K562 (cell line): Measurements from ENCODE around the gene BNC2. TPM values are rescaled to one million over a fixed set of nuclear protein-coding genes. Genes with fewer than 3 reads are reported as not detected.

Experiments used
- ATAC-seq: fragments of 200-7000 bp; cut with Tn5 transposase; 3 replicates; pipeline ENCODE4 v1.9.1; 2020; ENCODE audit warnings: moderate library complexity
- BruUV-seq: library from RNA; stranded (reverse); fragments of 400-500 nt; replicated peaks from 2 replicates; lab custom pipeline; 2021; lab: Mats Ljungman, UMichigan
- CTCF ChIA-PET: fragments of 300-600 bp; formaldehyde crosslinking; extraction: SDS; loops from one replicate; lab custom pipeline; 2021; ENCODE audit warnings: low intra/inter-chr PET ratio; lab: Yijun Ruan, JAX
- POLR2A ChIA-PET: fragments of 300-600, 350-650 bp; sonication (Branson Sonifier 250); formaldehyde crosslinking; extraction: SDS; loops from one replicate; lab custom pipeline; 2021; ENCODE audit warnings: antibody characterized with exemption, inconsistent platforms; lab: Yijun Ruan, JAX
- DNase-seq, 4 experiments: peaks; one replicate each; pipeline versions ENCODE4 v3.0.0 to v3.0.0-alpha.2; 2011 to 2018; ENCODE audit warnings: low spot score in 3 of 4, mixed read lengths in 3 of 4; ENCODE audit errors: extremely low read depth in 1 of 4
- FAIRE-seq: peaks from 2 replicates; lab custom pipeline; 2011; peaks lifted over from hg19 to GRCh38; lab: Jason Lieb, UNC
- H2AFZ ChIP-seq: 2 replicates; pipeline ENCODE4 v1.6.0; 2011; ENCODE audit warnings: low read depth, low read length, control low read depth, inconsistent platforms
- H3K27ac ChIP-seq: fragments of 200-600 bp; 3 replicates; pipeline ENCODE4 v1.8.0; 2011; ENCODE audit warnings: low read depth, mild to moderate bottlenecking, control low read depth, inconsistent platforms, low read length, moderate library complexity, mixed read lengths; ENCODE audit errors: extremely low read depth
- H3K27me3 ChIP-seq, 2 experiments: fragments of 300-600 bp in 1 of 2; 2 replicates in 1 of 2; 3 replicates in 1 of 2; pipeline versions ENCODE4 v1.6.0 to v1.8.0; 2011; ENCODE audit warnings: inconsistent platforms in 2 of 2, low read length in 2 of 2, mild to moderate bottlenecking in 1 of 2, mixed read lengths in 1 of 2, moderate library complexity in 1 of 2; ENCODE audit not compliant: control insufficient read depth in 2 of 2, insufficient read depth in 2 of 2
- H3K36me3 ChIP-seq: fragments of 300-600 bp; 3 replicates; pipeline ENCODE4 v1.8.0; 2011; ENCODE audit warnings: mild to moderate bottlenecking, low read length, inconsistent platforms; ENCODE audit not compliant: control insufficient read depth, insufficient read depth
- H3K4me1 ChIP-seq, 2 experiments: fragments of 200-600 bp in 1 of 2; replicated peaks in 1 of 2; 2 replicates in 1 of 2; 3 replicates in 1 of 2; pipeline versions ENCODE4 v1.5.1 to v1.8.0; 2011; ENCODE audit warnings: inconsistent platforms in 2 of 2, low read length in 2 of 2, mild to moderate bottlenecking in 1 of 2, mixed read lengths in 1 of 2, moderate library complexity in 1 of 2; ENCODE audit not compliant: control insufficient read depth in 2 of 2, insufficient read depth in 2 of 2
- H3K4me2 ChIP-seq: 2 replicates; pipeline ENCODE4 v1.6.1; 2011; ENCODE audit warnings: low read length, control low read depth, inconsistent platforms, mixed read lengths; ENCODE audit not compliant: insufficient read depth
- H3K4me3 ChIP-seq: fragments of 200-600 bp; sonication (generic), shearing (Covaris generic); 2 replicates; pipeline ENCODE4 v1.5.1; 2016; ENCODE audit warnings: control low read depth, inconsistent platforms
- H3K79me2 ChIP-seq: fragments of 200-600 bp; 3 replicates; pipeline ENCODE4 v1.8.0; 2011; ENCODE audit warnings: low read length, inconsistent platforms; ENCODE audit not compliant: control insufficient read depth, insufficient read depth
- H3K9ac ChIP-seq, 2 experiments: 2 replicates each; pipeline versions ENCODE4 v1.6.0 to v1.6.1; 2011; ENCODE audit warnings: low read depth in 2 of 2, low read length in 2 of 2, control low read depth in 1 of 2, inconsistent platforms in 1 of 2, mild to moderate bottlenecking in 1 of 2, mixed read lengths in 1 of 2; ENCODE audit not compliant: insufficient read depth in 1 of 2
- H3K9me1 ChIP-seq: one replicate; pipeline ENCODE4 v1.6.0; 2011; ENCODE audit warnings: inconsistent platforms, mild to moderate bottlenecking, low read length, moderate library complexity; ENCODE audit not compliant: control insufficient read depth, insufficient read depth
- H3K9me3 ChIP-seq: replicated peaks from 2 replicates; pipeline ENCODE4 v1.5.1; 2011; ENCODE audit warnings: low read depth, low read length, inconsistent platforms; ENCODE audit not compliant: control insufficient read depth, insufficient read depth
- H4K20me1 ChIP-seq: replicated peaks from 2 replicates; pipeline ENCODE4 v1.6.1; 2011; ENCODE audit warnings: low read length, inconsistent platforms, mixed read lengths; ENCODE audit not compliant: control insufficient read depth, insufficient read depth
- ARID1B ChIP-seq: fragments of 450-650 bp; IDR thresholded peaks from 2 replicates; pipeline ENCODE4 v1.6.1; 2016; ENCODE audit warnings: antibody characterized with exemption, mild to moderate bottlenecking, inconsistent platforms
- ATF2 ChIP-seq: sonication (generic); formaldehyde crosslinking; IDR thresholded peaks from 2 replicates; pipeline ENCODE4 v1.8.1; 2022; ENCODE audit warnings: missing genetic modification reagents
- FOXK2 ChIP-seq, 2 experiments: fragments of 450-650 bp; IDR thresholded peaks in 1 of 2; conservative IDR thresholded peaks in 1 of 2; 2 replicates each; pipeline ENCODE4 v1.6.1; 2016; ENCODE audit warnings: low read depth in 2 of 2, mild to moderate bottlenecking in 1 of 2
- POLR2H ChIP-seq: IDR thresholded peaks from 2 replicates; pipeline ENCODE4 v1.6.1; 2016; ENCODE audit warnings: missing genetic modification characterization, low read depth, mild to moderate bottlenecking, control low read depth, missing compliant biosample characterization, moderate library complexity
- TAL1 ChIP-seq: fragments of 450-650 bp; IDR thresholded peaks from 2 replicates; pipeline ENCODE4 v1.6.1; 2016; ENCODE audit warnings: mild to moderate bottlenecking
- TCFL5 ChIP-seq: fragments of 250-450 bp; sonication (Bioruptor Pico); conservative IDR thresholded peaks from 2 replicates; pipeline ENCODE4 v1.6.1; 2021; ENCODE audit warnings: mild to moderate bottlenecking, moderate library complexity, matching md5 sums
- ZNF174 ChIP-seq: fragments of 250-450 bp; sonication (Bioruptor Pico); IDR thresholded peaks from 2 replicates; pipeline ENCODE4 v1.4.0; 2020; ENCODE audit warnings: mild to moderate bottlenecking
- ZNF668 ChIP-seq: fragments of 250-450 bp; sonication (Bioruptor Pico); IDR thresholded peaks from 2 replicates; pipeline ENCODE4 v1.8.0; 2022; ENCODE audit warnings: mild to moderate bottlenecking, inconsistent platforms
- ZNF717 ChIP-seq: fragments of 250-450 bp; sonication (Bioruptor Pico); IDR thresholded peaks from 2 replicates; pipeline ENCODE4 v1.5.0; 2021
- ZNF76 ChIP-seq: fragments of 250-450 bp; sonication (Bioruptor Pico); IDR thresholded peaks from 2 replicates; pipeline ENCODE4 v1.4.0; 2020; ENCODE audit warnings: mild to moderate bottlenecking, moderate library complexity, borderline replicate concordance
- WGBS: fragments of 100-300 bp; shearing (Covaris generic); methylation state at CpG from one replicate; pipeline ENCODE4 v1.1.6; 2016; ENCODE audit warnings: low coverage, mixed read lengths; ENCODE audit not compliant: insufficient coverage; ENCODE audit errors: missing lambda C conversion rate; 5-methylcytosine and 5-hydroxymethylcytosine counted together
- in situ Hi-C: fragments of 300-500 bp; cut with MboI; formaldehyde crosslinking; loops from 4 replicates; pipeline ENCODE4 v1.15.0; 2018; ENCODE audit warnings: inconsistent platforms, mixed read lengths
- intact Hi-C: fragments of 100-400 bp; cut with micrococcal nuclease; formaldehyde crosslinking; loops from 2 replicates; pipeline ENCODE4 v1.14.2; 2022
- polyA plus RNA-seq, 8 experiments: library from polyadenylated mRNA; depleted of rRNA in 4 of 8; stranded (reverse) in 5 of 8; unstranded in 3 of 8; fragments of >200 nt; fragmentation: Nextera tagmentation in 2 of 8; fragmentation: Illumina TruSeq in 1 of 8; extraction: Ambion mirVana in 2 of 8; extraction: Trizol in 1 of 8; gene quantifications; 2 replicates each; pipeline versions ENCODE4 v1.2.1 to v1.2.3, GENCODE V29; 2011 to 2014; ENCODE audit warnings: inconsistent platforms in 1 of 8, missing spikeins in 1 of 8
- total RNA-seq, 7 experiments: library from RNA; depleted of rRNA in 6 of 7; stranded (reverse); fragments of >200 nt in 6 of 7; fragmentation: Illumina TruSeq in 2 of 7; extraction: Trizol in 2 of 7; gene quantifications; 2 replicates each; pipeline versions ENCODE4 v1.2.1 to v1.2.3, GENCODE V29; 2011 to 2021; ENCODE audit warnings: low replicate concordance in 1 of 7
- TF ChIP-seq, protein P1 (sequence below), 3 experiments: fragments of 200-800 bp in 1 of 3; sonication (Bioruptor generic) in 1 of 3; sonication (generic) in 1 of 3; formaldehyde crosslinking in 1 of 3; IDR thresholded peaks; 2 replicates each; pipeline versions ENCODE4 v1.6.1 to v1.8.0; 2016 to 2022; ENCODE audit warnings: mild to moderate bottlenecking in 2 of 3, missing compliant biosample characterization in 2 of 3, missing genetic modification characterization in 2 of 3, missing genetic modification reagents in 1 of 3
- TF ChIP-seq, protein P2 (sequence below): fragments of 450-650 bp; formaldehyde crosslinking; IDR thresholded peaks from 2 replicates; pipeline ENCODE4 v1.4.0; 2020; ENCODE audit warnings: mild to moderate bottlenecking, moderate library complexity
- TF ChIP-seq, protein P3 (sequence below): fragments of 250-450 bp; sonication (Bioruptor Pico); IDR thresholded peaks from 2 replicates; pipeline ENCODE4 v1.4.0; 2020; ENCODE audit warnings: mild to moderate bottlenecking, moderate library complexity

BNC2 gene
- total and polyA plus RNA-seq, 9 of the 15 experiments (the other 6 are each of a cell fraction or from before 2014, with no cell fraction given) = not detected

DNA sequence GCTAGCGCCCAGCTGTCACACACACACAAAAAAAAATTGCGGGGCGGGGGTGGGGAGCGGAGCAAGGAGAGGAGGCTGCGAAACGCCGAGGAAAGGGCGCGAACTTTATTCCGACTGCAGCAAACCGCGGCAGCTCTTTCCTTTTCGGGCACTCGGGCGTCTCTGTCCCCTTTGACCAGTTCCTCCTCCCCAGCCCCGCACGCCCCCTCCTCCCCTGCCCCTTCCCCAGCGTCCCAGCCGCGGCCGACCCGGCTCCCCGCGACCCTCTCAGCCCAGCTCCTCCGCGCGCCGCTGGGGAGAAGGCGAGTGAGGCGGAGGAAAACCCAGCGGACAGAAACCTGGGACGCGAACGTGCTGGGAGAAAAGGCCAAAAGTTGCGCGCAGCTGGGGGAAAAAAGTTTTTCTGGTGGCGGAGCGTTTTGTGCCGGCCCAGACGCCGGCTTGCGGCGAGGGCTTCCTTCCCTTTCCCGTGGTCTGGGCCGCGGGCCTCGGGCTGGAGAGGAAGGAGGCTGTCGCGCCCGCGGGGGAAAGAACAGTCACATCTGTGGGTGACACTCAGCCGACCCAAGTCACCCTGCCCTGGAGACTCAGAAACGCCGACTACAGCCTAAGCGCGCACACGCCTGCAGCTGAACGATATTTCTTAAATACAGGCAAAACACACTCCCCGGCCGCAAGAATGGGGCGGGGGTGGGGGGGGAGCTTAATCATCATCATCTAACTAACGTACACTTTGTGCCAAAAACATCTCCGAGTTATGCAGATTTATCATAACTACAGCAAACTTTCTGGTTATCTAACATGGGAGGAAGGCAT is 1.1 kb upstream of the BNC2 start:
- Histone ChIP-seq H3K27ac (no peak overlapping the region), H3K4me1 (no peaks in the 10 kb centered on the region), H3K4me2 (no peak overlapping the region), H3K79me2 (no peaks in the 10 kb centered on the region), H3K27me3 (no peaks in the 10 kb centered on the region), H3K9me1 (no peaks in the 10 kb centered on the region), H3K9me3 (no peaks in the 10 kb centered on the region), H2AFZ (no peak overlapping the region), H3K36me3 (no peaks in the 10 kb centered on the region), H4K20me1 (no peaks in the 10 kb centered on the region), H3K4me3 (no peak overlapping the region), H3K9ac (no peak overlapping the region)
- in situ Hi-C loops (no loop called here), intact Hi-C loops (no loop called here)
- no peak for DNase-seq
- POLR2A ChIA-PET = no interaction called here
- CTCF ChIA-PET = no interaction called here
- BruUV-seq = no TSS peak
- no peak for FAIRE-seq
- WGBS = 25% methylated on average over 10 of the region's 63 CpGs
- no peak for ATAC-seq
- TF ChIP-seq POLR2H = no peak
- no peak for TF ChIP-seq ZNF76 (CRISPR knock-in tag)
- TF ChIP-seq ATF2 = no peak
- no peak for TF ChIP-seq ZNF717 (CRISPR knock-in tag)
- no peak for TF ChIP-seq ZNF668 (CRISPR knock-in tag)
- TF ChIP-seq, protein P1, sequence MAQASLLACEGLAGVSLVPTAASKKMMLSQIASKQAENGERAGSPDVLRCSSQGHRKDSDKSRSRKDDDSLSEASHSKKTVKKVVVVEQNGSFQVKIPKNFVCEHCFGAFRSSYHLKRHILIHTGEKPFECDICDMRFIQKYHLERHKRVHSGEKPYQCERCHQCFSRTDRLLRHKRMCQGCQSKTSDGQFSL (CRISPR knock-in tag; IDR thresholded peaks at IDR 0.05) = no peak
- TF ChIP-seq, protein P1 (tag; IDR thresholded peaks at IDR 0.05) = no peak
- no peak for TF ChIP-seq TCFL5 (CRISPR knock-in tag)
- no peak for TF ChIP-seq ARID1B
- TF ChIP-seq FOXK2 (conservative IDR thresholded peaks at IDR 0.05 in 1 of 2, IDR thresholded peaks at IDR 0.05 in 1 of 2; ENCODE audit: low read depth in 2 of 2) = no peak
- TF ChIP-seq, protein P2, sequence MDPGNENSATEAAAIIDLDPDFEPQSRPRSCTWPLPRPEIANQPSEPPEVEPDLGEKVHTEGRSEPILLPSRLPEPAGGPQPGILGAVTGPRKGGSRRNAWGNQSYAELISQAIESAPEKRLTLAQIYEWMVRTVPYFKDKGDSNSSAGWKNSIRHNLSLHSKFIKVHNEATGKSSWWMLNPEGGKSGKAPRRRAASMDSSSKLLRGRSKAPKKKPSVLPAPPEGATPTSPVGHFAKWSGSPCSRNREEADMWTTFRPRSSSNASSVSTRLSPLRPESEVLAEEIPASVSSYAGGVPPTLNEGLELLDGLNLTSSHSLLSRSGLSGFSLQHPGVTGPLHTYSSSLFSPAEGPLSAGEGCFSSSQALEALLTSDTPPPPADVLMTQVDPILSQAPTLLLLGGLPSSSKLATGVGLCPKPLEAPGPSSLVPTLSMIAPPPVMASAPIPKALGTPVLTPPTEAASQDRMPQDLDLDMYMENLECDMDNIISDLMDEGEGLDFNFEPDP (CRISPR knock-in tag) = no peak
- no peak for TF ChIP-seq ZNF174
- TF ChIP-seq, protein P3, sequence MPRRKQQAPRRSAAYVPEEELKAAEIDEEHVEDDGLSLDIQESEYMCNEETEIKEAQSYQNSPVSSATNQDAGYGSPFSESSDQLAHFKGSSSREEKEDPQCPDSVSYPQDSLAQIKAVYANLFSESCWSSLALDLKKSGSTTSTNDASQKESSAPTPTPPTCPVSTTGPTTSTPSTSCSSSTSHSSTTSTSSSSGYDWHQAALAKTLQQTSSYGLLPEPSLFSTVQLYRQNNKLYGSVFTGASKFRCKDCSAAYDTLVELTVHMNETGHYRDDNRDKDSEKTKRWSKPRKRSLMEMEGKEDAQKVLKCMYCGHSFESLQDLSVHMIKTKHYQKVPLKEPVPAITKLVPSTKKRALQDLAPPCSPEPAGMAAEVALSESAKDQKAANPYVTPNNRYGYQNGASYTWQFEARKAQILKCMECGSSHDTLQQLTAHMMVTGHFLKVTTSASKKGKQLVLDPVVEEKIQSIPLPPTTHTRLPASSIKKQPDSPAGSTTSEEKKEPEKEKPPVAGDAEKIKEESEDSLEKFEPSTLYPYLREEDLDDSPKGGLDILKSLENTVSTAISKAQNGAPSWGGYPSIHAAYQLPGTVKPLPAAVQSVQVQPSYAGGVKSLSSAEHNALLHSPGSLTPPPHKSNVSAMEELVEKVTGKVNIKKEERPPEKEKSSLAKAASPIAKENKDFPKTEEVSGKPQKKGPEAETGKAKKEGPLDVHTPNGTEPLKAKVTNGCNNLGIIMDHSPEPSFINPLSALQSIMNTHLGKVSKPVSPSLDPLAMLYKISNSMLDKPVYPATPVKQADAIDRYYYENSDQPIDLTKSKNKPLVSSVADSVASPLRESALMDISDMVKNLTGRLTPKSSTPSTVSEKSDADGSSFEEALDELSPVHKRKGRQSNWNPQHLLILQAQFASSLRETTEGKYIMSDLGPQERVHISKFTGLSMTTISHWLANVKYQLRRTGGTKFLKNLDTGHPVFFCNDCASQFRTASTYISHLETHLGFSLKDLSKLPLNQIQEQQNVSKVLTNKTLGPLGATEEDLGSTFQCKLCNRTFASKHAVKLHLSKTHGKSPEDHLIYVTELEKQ (CRISPR knock-in tag) = no peak
- TF ChIP-seq TAL1 = no peak
